NCI-H187 (cell line): ENCODE data around the gene CCNO.

Source experiments
- DNase-seq, 2 experiments: peaks; one replicate each; lab custom pipeline; 2025; lab: John Stamatoyannopoulos, UW

The CCNO gene, protein sequence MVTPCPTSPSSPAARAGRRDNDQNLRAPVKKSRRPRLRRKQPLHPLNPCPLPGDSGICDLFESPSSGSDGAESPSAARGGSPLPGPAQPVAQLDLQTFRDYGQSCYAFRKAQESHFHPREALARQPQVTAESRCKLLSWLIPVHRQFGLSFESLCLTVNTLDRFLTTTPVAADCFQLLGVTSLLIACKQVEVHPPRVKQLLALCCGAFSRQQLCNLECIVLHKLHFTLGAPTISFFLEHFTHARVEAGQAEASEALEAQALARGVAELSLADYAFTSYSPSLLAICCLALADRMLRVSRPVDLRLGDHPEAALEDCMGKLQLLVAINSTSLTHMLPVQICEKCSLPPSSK

DNA sequence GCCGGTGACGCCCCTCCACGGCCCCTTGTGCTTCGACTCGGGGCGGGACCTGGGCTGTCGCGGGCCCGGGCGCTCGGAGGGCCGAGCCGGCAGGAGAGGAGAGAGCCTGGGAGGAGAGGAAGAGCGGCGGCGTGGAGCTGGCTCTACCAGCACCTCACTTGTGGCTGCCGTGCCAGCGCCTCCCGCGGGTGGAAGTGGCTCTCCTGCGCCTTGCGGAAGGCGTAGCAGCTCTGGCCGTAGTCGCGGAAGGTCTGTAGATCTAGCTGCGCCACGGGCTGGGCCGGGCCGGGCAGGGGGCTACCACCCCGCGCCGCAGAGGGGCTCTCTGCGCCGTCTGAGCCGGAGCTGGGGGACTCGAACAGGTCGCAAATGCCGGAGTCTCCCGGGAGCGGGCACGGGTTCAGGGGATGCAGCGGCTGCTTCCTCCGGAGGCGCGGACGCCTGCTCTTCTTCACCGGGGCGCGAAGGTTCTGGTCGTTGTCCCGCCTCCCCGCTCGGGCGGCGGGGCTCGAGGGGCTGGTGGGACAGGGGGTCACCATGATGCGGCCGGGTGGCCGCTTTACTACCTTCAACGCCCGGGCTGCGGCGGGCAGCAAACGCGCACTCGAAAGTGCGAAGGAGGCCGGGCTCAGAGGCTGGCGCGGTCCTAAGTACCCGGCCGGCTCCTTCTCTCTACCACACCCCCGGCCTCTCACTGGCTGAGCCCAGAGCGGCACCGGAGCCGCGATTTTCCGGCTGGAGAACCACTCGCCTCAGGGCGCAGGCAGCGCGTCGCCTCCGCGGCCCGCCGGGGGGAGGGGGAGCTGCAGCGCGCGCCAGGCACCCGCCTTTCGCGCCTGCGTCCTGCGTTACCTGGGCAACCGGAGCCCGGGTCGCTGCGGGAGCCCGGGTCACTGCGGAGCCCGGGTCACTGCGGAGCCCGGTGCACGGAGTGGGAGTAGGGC, at the start of gene CCNO:
TSS of gene CCNO (minus strand) at position 624 of the 944 bp plus-strand sequence. CDS start at position 539, 85 bp downstream.
- DNase-seq, result peak; percentile 61 to 79

DNA sequence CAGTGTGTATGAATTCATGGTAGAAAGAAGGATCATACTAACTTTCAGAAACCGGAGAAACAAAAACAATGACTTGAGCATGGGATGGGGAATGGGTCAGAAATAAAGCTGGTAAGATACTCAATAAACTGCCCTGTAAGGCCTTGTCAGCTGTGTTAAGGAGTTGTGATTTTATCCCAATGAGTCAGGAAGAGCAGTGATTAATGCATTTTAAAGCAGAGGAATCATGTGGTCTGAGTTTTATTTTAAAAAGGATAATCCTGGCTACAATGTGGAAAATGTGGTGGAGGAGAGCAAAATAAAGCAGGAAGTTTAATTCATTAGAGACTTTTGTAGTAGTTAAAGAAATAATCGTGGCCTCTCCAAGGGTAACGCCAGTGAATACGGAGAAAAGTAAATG, 45.4 kb upstream of the CCNO start:
- no peak for DNase-seq

DNA sequence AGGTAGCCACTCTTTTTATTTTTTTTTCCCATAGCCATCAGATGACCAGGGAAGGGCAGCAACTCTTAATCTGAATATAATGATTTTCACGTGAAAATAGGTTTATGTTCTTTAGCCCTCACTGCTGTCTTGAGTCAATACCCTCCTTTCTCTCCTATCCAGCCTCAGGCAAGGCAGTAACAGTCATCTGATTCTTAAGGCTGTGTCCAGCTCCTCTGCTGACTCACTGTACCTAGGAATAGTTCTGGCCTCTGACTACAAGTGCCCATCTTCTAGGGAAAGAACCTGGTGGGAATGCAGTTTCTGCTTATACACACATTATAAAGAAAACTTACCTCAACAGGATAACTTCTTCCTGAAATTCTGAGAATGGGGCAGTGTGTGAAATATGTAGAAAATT, 43.4 kb upstream of the CCNO start:
- no peak for DNase-seq

DNA sequence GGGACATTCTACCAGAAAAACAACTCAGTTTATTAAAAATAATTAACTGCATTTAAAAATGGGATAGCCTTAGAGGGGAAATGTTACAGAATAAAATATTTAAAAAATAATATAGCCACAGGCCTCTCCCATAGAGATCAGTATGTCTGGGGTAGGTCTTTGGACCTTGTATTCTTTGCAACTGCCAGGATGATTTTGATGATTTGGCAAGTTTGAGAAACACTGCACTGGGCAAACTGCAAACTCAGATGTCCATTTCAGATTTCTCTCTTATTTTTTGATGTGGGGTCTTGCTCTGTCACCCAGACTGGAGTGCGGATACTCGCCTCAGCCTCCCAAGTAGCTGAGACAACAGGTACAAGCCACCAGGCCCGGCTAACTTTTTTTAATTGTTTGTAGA, 24.9 kb upstream of the CCNO start:
- DNase-seq, result no peak

DNA sequence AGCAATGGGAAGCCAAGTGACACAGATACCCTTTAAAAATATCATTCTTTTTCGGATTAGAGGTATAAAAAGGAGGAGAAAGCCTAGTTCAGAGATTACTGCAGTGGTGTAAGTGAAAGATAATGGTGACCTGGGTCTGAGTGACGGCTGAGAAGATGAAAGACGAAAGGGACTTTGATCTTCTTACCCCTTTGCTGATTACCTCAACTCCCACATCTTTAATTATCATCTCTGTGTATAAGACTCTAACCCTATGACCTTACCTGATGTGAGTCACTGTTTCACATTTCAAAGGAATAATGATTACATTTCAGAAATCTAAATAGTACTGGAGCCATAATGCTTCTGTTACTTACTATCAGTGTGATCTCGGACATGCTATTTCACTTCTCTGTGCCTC, 21.4 kb upstream of the CCNO start:
- no peak for DNase-seq

DNA sequence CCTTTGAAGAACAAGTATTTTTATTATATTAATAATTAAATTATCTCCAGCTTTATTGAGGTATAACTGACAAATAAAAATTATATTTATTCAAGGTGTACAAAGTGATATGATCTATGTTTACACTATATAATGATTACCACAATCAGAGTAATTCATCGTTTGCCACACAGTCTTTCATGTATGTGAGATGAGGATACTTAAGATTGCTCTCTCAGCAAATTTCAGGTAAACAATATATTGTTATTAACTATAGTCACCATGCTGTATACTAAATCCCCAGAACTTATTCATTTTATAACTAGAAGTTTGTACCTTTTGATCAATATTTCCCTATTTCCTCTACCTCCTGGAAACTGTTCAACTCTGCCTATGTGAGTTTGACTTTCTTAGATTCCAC, 16.7 kb upstream of the CCNO start:
- DNase-seq, result no peak

DNA sequence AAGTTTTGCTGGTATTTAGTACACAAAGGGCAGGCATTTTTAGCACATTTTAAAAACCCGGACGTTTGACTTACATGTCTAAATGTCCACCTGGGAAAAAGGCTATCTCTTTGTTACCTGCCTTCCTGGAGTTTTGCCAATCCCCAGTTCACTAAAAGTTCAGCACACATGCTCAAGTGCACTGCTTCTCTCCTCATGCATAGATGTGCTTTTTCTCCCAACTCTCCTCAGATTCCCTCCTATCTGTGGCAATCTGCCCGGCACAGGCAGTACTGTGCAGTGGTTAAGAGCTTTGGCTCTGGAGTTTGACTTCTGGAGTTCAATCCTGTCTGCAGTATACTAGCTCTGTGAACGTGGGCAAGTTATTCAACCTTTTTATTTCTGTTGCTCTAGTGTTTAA, 8.3 kb upstream of the CCNO start:
- no peak for DNase-seq

DNA sequence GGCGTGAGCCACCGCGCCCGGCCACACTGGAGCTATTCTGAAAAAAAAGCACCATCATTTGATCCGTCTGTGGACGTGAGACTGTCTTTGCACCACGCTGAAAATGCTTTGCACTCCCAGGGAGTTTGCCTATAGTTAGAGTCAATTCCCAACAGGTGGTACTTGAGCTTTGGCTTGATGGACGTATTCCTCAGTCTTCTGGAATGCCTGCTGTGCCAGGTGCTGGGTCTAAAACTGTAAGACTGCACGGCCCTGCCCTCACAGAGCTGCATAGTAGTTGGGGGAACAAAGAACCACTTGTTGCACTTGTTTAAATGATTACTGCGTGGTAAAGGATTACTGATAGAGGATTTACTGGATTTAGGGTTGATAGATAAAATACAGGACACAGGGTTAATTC, 3.4 kb upstream of the CCNO start:
- no peak for DNase-seq

DNA sequence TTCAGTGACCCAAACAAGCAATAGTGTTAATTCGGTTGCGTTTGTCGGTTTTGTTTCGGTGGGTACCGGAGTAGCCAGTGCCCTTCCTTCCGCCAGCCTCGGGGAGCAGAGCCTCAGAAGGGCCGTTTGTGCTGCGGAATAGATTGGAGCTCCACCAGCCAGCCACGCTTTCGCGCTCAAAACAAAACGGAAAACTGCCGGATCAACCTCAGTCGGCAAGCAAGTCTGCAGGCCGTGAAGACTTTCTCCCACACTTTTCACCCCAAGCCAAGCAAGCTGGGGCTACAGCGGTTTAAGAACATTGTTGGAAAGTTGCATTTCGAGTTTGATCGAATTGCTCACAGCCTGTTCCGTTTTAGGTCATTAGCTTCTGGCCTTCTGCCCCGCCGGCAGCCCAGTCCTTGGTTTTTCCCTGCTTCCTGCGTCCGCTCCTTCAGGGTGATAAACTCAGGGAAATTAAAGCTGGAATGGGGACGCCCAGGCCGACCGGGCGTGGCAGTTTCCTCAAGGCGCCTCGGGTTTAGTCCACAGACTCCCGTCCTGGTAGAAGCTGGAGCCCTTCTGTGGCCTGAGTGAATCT, 803 bp upstream of the CCNO start:
- no peak for DNase-seq

DNA sequence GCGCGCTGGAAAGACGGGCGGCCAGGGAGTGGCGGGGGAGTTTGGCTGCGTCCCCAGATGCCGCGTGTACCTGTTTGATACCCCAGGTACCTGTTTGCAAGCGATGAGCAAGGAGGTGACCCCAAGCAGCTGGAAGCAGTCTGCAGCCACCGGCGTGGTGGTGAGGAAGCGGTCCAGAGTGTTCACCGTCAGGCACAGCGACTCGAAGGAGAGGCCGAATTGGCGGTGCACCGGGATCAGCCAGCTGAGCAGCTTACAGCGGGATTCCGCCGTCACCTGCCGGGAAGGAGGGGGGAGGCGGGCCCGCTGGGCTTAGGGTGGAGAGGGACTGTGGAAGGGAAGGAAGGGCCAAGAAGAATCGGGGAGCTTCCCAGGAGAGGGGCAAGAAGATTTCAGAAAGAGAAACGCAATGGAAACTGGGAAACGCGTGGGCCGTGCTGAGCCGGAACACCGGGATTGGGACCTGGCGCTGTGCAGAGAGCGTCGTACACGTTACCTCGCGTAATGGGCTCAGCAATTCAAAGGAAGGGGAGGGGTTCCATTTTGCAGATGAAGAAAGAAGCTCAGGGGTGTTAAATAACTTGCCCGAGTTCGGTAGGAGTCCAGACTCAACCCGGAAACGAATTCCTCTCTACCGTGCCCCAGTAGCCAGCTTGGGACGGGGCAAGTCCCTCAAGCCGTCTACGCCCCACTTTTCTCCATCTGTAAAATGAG, 980 bp downstream of the CCNO start:
- peak; percentile 48 to 51 for DNase-seq

DNA sequence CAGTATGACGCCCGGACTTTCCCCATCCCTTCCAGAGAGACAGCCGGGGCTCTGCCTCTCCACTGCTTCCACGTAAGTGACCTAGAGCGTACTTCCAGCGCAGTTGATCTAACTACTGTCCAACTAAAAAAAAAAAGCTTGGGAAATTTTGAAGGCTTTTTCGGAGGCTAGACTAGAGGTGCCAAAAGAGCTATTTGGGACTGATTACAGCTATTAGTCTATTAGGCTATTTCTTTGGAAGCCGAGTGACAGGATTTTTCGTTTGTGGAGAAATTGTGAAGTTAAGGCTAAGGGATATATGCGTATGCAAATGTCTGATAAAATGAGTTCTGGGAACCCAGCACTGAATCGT, 1.5 kb downstream of the CCNO start:
- no peak for DNase-seq

DNA sequence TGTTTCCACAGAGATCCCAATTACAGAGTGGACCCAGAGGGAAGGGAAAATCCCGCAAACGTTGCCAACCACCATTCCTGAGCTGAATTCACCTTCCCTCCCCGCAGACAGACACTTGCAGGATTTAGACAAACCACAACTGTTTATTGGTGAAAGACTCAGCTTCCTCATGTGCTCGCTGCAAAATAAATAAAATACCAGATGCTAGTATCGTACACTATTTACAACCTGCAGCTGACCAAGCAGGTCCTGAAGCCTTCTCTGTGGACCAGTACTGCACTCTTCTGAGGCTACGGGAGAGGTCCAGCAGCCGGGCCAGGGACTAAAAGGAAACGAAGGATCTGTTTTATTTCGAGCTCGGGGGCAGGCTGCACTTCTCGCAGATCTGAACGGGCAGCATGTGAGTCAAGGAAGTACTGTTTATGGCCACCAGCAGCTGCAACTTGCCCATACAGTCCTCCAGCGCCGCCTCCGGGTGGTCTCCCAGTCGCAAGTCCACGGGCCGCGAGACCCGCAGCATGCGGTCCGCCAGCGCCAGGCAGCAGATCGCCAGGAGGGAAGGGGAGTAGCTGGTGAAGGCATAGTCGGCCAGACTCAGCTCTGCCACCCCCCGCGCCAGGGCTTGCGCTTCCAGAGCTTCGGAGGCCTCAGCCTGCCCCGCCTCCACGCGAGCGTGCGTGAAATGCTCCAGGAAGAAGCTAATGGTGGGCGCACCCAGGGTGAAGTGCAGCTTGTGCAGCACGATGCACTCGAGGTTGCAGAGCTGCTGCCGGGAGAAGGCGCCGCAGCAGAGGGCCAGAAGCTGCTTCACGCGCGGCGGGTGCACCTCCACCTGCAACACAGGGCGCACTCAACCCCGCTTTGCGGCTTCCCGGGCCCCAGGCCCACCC, 2.1 kb downstream of the CCNO start:
- DNase-seq, result no peak

DNA sequence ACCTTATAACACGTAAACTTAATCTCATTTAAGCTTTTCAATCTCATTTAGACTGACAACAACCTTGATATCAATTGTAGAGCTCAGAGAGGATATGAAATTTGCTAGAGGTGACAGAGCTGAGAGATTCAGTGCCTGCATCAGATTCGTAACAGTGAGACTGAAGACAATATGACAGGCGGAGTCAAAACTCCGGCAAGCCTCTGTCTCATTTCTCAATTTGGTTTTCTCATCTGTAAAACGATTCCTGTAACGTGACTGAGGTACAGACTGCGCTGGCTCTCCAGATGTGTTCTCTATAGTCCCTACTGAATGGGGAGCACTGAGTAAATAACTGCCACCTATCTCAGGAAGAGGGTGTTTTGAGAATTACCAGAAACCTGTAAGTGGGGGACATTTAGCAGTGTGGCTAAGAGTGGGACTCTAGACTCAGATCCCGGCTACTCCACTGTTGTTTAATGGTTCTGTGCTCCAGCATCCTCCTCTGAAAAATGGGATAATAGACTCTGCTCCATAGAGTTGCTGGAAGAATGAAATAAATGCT, 3.2 kb downstream of the CCNO start:
- no peak for DNase-seq

DNA sequence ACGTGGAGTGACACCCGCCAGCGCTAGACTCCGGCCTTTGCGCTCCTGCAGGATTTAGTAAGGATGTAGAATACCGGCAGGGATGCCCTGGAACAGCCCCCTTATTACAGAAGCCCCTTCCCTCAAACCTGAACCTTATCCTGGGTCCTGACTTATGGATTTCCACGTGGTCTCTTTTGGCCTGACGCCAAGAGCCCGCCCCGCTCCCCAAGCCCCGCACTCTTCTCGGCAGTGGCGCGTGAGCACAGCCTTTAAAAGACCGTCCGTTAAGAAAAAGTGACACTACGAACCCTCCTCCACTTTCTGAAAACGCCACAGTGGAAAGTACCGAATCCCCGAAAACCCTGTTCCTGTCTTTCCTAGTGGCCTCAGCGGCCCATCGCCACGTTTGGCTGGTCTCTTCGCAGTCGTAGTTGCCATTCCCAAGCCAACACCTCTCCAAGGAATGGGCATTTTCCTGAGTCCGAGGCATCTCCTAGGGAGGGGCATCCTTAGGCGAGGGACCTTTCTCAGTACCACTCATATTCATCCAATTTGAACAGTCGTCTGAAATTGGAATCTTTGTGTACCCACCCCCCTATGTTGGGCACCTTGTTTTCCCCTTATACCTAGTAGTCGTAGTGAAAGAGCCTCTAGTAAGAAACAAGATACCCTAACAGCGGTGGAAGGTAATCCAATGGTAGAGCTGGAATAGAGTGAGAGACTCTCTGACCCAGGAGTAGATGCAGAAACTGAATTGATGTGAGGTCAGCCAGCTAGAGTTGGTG, 5.6 kb downstream of the CCNO start:
- no peak for DNase-seq

DNA sequence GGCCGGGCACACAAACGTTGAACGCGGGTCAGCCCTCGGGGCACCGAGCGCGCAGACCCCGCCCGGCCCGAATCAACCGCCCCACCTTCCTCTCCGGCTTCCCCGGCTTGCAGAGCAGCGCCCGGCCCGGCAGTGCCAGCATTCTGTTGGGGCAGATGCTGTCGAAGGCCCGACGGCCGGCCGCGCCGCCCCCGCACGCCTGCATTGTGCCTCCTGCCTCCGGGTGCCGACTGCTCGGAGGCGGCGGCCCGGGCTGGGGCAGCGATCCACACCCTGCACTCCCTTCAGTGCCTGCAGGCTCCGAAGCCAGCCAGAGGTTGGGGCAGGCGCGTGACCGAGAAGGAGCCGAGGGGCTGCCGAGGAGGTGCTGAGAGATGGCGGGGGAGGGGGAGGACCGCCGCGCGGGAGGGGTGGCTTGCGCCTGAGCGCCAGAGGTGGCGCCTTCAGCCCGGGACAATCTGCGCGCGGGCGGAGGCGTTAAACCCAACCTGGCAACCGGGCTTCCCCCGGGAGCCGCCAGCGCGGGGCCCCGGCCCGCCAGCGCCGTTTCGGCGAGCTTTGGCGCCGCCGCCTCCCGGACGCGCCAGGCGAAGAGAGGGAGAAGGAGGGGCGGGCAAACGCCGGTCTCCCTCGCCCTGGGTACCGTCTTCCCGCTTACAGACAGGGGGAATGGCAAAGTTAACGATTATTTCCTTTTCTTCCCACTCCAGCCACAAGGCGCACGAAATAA, 6.3 kb downstream of the CCNO start, which contains the start of gene MCIDAS:
TSS of gene MCIDAS (minus strand) at position 382 of the 730 bp plus-strand sequence. CDS start at position 205, 177 bp downstream.
- peak; percentile 41 to 77 for DNase-seq

DNA sequence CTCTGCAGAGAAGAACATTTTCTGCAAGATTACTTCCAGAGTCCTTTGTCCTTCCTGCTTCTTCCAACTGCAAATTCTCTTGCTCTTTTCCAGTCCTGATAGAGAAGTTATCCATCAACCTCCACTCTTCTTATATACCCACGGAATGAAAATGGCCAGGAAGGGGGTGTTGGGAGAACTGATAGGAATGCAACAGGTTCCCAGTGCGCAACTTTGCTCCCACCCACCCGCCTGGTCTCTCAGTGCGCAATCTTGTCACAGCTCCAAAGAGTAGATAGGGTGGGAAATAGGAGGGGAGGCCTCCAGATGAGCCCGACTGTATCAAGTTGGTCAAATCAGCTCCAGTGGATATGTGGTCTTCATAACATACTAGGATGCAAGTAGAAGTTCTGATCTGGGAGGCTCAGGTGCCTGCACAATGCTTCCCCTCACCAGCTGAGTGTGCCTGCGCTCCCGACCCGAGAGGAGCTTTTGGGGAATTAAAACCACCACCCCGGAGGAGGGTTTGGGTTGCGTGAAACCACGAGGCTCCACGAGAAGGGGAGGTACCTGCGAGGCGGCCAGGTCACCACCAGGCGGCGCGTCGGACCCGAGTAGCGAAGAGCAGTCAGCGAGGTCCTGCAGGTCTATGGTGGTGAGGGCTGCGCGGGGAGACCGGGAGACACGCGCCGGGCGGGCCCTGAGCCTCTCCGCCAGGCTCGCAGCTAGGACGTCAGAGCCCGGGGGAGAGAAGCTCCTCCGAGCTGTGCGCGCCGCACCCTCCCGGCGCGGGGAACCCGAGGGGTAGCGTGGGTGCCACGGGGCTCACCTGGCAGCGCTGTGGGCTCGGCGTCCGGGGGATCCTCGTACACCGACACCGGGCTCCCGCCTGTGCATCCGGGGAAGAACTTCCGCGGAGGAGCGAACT, 7.1 kb downstream of the CCNO start:
- peak; percentile 44 to 61 for DNase-seq

DNA sequence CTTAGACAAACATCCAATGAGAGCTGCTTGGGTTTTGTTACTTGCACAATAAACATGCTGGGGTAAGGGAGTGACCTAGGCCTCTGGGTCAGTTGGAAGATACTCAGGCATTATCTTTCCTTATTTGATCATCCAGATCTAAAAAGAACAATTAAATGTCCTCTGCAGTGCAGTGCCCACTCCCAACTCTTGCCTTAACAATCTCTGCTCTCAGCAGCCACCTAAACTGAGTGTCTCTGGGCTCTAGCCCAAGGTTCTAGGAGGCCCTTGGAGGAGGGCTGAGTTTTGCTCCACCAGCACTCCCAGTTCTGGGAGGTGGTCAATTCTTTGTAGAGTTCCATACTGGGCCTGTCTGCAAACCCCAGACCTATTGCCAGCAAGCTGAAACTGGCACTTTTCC, 8.1 kb downstream of the CCNO start:
- DNase-seq, result no peak

DNA sequence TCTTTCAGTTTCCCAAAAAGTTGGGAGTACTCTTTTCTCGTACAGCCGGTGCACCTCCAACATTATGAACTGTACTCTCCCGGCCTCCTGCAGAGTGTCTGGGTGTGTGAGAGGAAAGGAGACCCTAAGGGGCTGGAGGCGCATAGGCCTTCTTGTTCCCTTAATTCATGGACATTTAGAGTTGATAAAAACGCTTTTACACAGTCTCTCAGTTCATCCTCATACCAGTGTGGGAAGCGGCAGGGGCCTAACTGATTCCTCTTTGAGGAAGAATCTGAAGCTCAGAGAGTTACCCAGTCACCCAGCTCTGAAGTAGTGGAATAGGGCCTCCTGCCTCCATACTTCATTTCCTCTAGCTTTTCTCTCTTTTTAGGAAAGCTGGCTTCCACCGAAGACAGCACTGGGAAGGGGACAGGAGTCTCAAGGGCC, 9.6 kb downstream of the CCNO start:
- DNase-seq, result no peak
